Measurements from ENCODE around the gene KCNQ1. TPM values are rescaled to one million over a fixed set of nuclear protein-coding genes. Genes with fewer than 3 reads are reported as not detected.

The KCNQ1 gene
- total RNA-seq, 1 experiment from 2014 or later, result 2.5 TPM

DNA sequence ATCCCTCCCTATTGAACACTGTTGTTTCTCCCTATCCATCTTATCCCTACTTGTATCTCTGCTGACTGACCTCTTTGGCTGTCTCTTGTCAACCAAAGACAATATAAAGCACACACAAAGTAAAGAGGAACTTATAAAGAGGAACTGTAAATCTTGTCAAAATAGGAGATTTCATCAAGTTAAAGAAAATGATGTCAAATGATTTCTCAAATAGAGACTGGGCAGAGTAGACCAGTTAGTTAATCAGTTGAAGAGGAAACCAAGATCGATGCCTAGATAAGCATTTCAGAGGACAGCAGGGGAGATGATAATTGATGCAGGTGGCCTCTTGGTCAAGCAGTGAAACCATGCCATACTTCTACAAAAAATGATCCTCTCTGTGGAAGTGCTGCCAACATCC, 232.3 kb downstream of the KCNQ1 start:
- Mint-ChIP-seq H3K4me1 (peaks cover 38% of the 10 kb centered on the region), H3K9me3 (no peaks in the 10 kb centered on the region), H3K36me3 (no peaks in the 10 kb centered on the region), H3K27ac (no peak overlapping the region), H3K27me3 (ENCODE audit: low read depth) (no peaks in the 10 kb centered on the region; the same call in 1 of the 2 replicates), H3K4me3 (no peak overlapping the region)
- TF ChIP-seq TP53 (CRISPR knock-in tag; IDR thresholded peaks at IDR 0.05), result no peak
- no peak for TF ChIP-seq ZNF121 (CRISPR knock-in tag; IDR thresholded peaks at IDR 0.05)
- no peak for TF ChIP-seq EMX1 (CRISPR knock-in tag; IDR thresholded peaks at IDR 0.05)
- TF ChIP-seq MXD4 (CRISPR knock-in tag; IDR thresholded peaks at IDR 0.05; ENCODE audit: borderline replicate concordance), result no peak
- TF ChIP-seq NR1H2 (CRISPR knock-in tag; IDR thresholded peaks at IDR 0.05), result no peak
- no peak for TF ChIP-seq ARID4B (CRISPR knock-in tag; IDR thresholded peaks at IDR 0.05; ENCODE audit: borderline replicate concordance)
- no peak for TF ChIP-seq ATF1 (CRISPR knock-in tag; IDR thresholded peaks at IDR 0.05)
- no peak for TF ChIP-seq NR3C1 (CRISPR knock-in tag; conservative IDR thresholded peaks at IDR 0.05; ENCODE audit: low read depth)
- TF ChIP-seq IRF2 (CRISPR knock-in tag; IDR thresholded peaks at IDR 0.05; ENCODE audit: borderline replicate concordance, low read depth), result no peak
- TF ChIP-seq FOXP1 (CRISPR knock-in tag; IDR thresholded peaks at IDR 0.05; ENCODE audit: borderline replicate concordance), result no peak
- TF ChIP-seq NFE2L1 (CRISPR knock-in tag; IDR thresholded peaks at IDR 0.05), result no peak
- TF ChIP-seq, protein P1, sequence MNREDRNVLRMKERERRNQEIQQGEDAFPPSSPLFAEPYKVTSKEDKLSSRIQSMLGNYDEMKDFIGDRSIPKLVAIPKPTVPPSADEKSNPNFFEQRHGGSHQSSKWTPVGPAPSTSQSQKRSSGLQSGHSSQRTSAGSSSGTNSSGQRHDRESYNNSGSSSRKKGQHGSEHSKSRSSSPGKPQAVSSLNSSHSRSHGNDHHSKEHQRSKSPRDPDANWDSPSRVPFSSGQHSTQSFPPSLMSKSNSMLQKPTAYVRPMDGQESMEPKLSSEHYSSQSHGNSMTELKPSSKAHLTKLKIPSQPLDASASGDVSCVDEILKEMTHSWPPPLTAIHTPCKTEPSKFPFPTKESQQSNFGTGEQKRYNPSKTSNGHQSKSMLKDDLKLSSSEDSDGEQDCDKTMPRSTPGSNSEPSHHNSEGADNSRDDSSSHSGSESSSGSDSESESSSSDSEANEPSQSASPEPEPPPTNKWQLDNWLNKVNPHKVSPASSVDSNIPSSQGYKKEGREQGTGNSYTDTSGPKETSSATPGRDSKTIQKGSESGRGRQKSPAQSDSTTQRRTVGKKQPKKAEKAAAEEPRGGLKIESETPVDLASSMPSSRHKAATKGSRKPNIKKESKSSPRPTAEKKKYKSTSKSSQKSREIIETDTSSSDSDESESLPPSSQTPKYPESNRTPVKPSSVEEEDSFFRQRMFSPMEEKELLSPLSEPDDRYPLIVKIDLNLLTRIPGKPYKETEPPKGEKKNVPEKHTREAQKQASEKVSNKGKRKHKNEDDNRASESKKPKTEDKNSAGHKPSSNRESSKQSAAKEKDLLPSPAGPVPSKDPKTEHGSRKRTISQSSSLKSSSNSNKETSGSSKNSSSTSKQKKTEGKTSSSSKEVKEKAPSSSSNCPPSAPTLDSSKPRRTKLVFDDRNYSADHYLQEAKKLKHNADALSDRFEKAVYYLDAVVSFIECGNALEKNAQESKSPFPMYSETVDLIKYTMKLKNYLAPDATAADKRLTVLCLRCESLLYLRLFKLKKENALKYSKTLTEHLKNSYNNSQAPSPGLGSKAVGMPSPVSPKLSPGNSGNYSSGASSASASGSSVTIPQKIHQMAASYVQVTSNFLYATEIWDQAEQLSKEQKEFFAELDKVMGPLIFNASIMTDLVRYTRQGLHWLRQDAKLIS (CRISPR knock-in tag; IDR thresholded peaks at IDR 0.05; ENCODE audit: borderline replicate concordance), result no peak
- TF ChIP-seq FOXJ3 (CRISPR knock-in tag; IDR thresholded peaks at IDR 0.05; ENCODE audit: borderline replicate concordance), result no peak
- TF ChIP-seq GTF2I (CRISPR knock-in tag; conservative IDR thresholded peaks at IDR 0.05), result no peak
- ATAC-seq (no peak), DNase-seq (ENCODE audit: low spot score) (no peak)
- CTCF ChIA-PET, result no interaction called here
- POLR2A ChIA-PET, result no interaction called here

DNA sequence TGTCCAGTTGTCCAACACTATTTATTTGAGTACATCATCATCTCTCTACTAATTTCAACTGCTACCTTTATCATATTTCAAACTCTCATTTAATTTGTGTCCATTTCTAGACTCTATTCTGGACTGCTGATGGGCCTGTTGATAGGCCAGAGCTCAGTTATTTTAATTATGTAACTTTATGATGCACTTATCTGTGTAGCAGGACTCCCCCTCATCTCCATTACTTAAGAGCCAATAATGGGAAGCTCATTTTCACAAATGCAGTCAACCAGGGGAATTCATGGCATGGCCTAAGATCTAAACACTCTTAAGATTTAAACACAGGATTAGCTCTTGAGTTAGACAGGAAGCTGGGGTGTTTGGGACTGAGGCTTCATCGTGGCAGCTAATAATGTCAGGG, 233.6 kb downstream of the KCNQ1 start:
- ATAC-seq, result no peak
- no peak overlapping the region for H3K27ac Mint-ChIP-seq
- no peaks in the 10 kb centered on the region for H3K36me3 Mint-ChIP-seq
- no peaks in the 10 kb centered on the region for H3K9me3 Mint-ChIP-seq
- H3K4me1 Mint-ChIP-seq, result peaks cover 49% of the 10 kb centered on the region
- ChIA-PET POLR2A (no interaction called here), CTCF (interaction anchor here (0.9 to 1.0 kb wide), 2 partner anchors 15 to 213 kb away, joined by 3 read pairs; no protein-coding TSS in a partner anchor)
- no peaks in the 10 kb centered on the region; the same call in 1 of the 2 replicates for H3K27me3 Mint-ChIP-seq (ENCODE audit: low read depth)
- no peak for DNase-seq (ENCODE audit: low spot score)
- no peak overlapping the region for H3K4me3 Mint-ChIP-seq
- TF ChIP-seq CREB1 (CRISPR knock-in tag; IDR thresholded peaks at IDR 0.05) (no peak), AR (CRISPR knock-in tag; IDR thresholded peaks at IDR 0.05) (no peak), IRF2 (CRISPR knock-in tag; IDR thresholded peaks at IDR 0.05; ENCODE audit: borderline replicate concordance, low read depth) (no peak), PREB (CRISPR knock-in tag; IDR thresholded peaks at IDR 0.05; ENCODE audit: borderline replicate concordance) (no peak), USF2 (CRISPR knock-in tag; IDR thresholded peaks at IDR 0.05) (no peak), GABPB1 (CRISPR knock-in tag; IDR thresholded peaks at IDR 0.05) (no peak), ZNF138 (CRISPR knock-in tag; conservative IDR thresholded peaks at IDR 0.05) (no peak)
- TF ChIP-seq, protein P2, sequence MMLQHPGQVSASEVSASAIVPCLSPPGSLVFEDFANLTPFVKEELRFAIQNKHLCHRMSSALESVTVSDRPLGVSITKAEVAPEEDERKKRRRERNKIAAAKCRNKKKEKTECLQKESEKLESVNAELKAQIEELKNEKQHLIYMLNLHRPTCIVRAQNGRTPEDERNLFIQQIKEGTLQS (CRISPR knock-in tag; conservative IDR thresholded peaks at IDR 0.05), result no peak

All from WTC11 (cell line).